HepG2 (cell line): Measurements from ENCODE around the gene CPA2. TPM values are rescaled to one million over a fixed set of nuclear protein-coding genes. Genes with fewer than 3 reads are reported as not detected.

Source experiments
- ATAC-seq: fragments of 200-7000 bp; cut with Tn5 transposase; 3 replicates; pipeline ENCODE4 v1.9.1; 2020; ENCODE audit warnings: mild to moderate bottlenecking, moderate library complexity
- BruUV-seq: library from RNA; stranded (reverse); fragments of 400-500 nt; replicated peaks from 2 replicates; lab custom pipeline; 2021; lab: Mats Ljungman, UMichigan
- CTCF ChIA-PET: fragments of 300-600 bp; formaldehyde crosslinking; extraction: SDS; loops from one replicate; lab custom pipeline; 2021; ENCODE audit warnings: low total read pairs, inconsistent platforms, low intra/inter-chr PET ratio; lab: Yijun Ruan, JAX
- POLR2A ChIA-PET: fragments of 350-600 bp; sonication (Branson Sonifier 250); formaldehyde crosslinking; loops from one replicate; lab custom pipeline; 2020; ENCODE audit warnings: antibody characterized with exemption, inconsistent platforms; lab: Yijun Ruan, JAX
- DNase-seq: peaks from one replicate; pipeline ENCODE4 v3.0.0-alpha.2; 2015; ENCODE audit warnings: low spot score
- FAIRE-seq: peaks from 3 replicates; lab custom pipeline; 2011; peaks lifted over from hg19 to GRCh38; lab: Jason Lieb, UNC
- H2AFZ ChIP-seq: one replicate; pipeline ENCODE4 v1.6.1; 2011; ENCODE audit warnings: low read length, inconsistent platforms
- H3K27ac ChIP-seq: fragments of 300-600 bp; 3 replicates; pipeline ENCODE4 v1.8.0; 2011; ENCODE audit warnings: mixed run types, mild to moderate bottlenecking, mixed read lengths, low read length, inconsistent platforms; ENCODE audit not compliant: insufficient read depth; ENCODE audit errors: extremely low read length
- H3K27me3 ChIP-seq, 2 experiments: fragments of 200-600 bp in 1 of 2; 2 replicates in 1 of 2; 3 replicates in 1 of 2; pipeline versions ENCODE4 v1.6.0 to v1.8.0; 2011; ENCODE audit warnings: low read length in 2 of 2, mild to moderate bottlenecking in 2 of 2, moderate library complexity in 2 of 2, inconsistent platforms in 1 of 2; ENCODE audit not compliant: insufficient read depth in 2 of 2, control insufficient read depth in 1 of 2
- H3K36me3 ChIP-seq, 2 experiments: fragments of 200-600 bp in 1 of 2; replicated peaks in 1 of 2; 2 replicates in 1 of 2; 3 replicates in 1 of 2; pipeline versions ENCODE4 v1.5.1 to v1.8.0; 2011; ENCODE audit warnings: low read length in 2 of 2, inconsistent platforms in 1 of 2; ENCODE audit not compliant: insufficient read depth in 2 of 2, control insufficient read depth in 1 of 2
- H3K4me1 ChIP-seq: 2 replicates; pipeline ENCODE4 v1.5.1; 2012; ENCODE audit warnings: low read length, inconsistent platforms; ENCODE audit not compliant: insufficient read depth
- H3K4me2 ChIP-seq: 2 replicates; pipeline ENCODE4 v1.6.0; 2011; ENCODE audit warnings: low read depth, low read length, inconsistent platforms
- H3K4me3 ChIP-seq, 3 experiments: fragments of 200-600 bp in 1 of 3; sonication (generic), shearing (Covaris generic) in 1 of 3; replicated peaks in 1 of 3; 2 replicates each; pipeline ENCODE4 v1.5.1; 2011 to 2016; ENCODE audit warnings: low read length in 3 of 3, inconsistent platforms in 2 of 3, low read depth in 2 of 3, mild to moderate bottlenecking in 2 of 3, control low read depth in 1 of 3, mixed read lengths in 1 of 3; ENCODE audit not compliant: insufficient read depth in 1 of 3
- H3K79me2 ChIP-seq: one replicate; pipeline ENCODE4 v1.6.1; 2011; ENCODE audit warnings: low read length, inconsistent platforms; ENCODE audit not compliant: insufficient read depth
- H3K9ac ChIP-seq: 2 replicates; pipeline ENCODE4 v1.6.0; 2011; ENCODE audit warnings: mild to moderate bottlenecking, low read depth, low read length, inconsistent platforms; ENCODE audit not compliant: insufficient read depth
- H3K9me3 ChIP-seq: 2 replicates; pipeline ENCODE4 v1.5.1; 2012; ENCODE audit warnings: mild to moderate bottlenecking, low read length
- H4K20me1 ChIP-seq: 2 replicates; pipeline ENCODE4 v1.6.0; 2011; ENCODE audit warnings: inconsistent platforms, mild to moderate bottlenecking, low read length, moderate library complexity; ENCODE audit not compliant: insufficient read depth
- ADNP ChIP-seq: sonication (generic); formaldehyde crosslinking; IDR thresholded peaks from 2 replicates; pipeline ENCODE4 v1.4.0; 2020; ENCODE audit warnings: missing genetic modification reagents
- CBX2 ChIP-seq, 2 experiments: fragments of 200-600 bp in 1 of 2; sonication (generic); formaldehyde crosslinking in 1 of 2; IDR thresholded peaks; 2 replicates each; pipeline versions ENCODE4 v1.7.0 to v1.8.1; 2018 to 2022; ENCODE audit warnings: low read depth in 2 of 2, low read length in 1 of 2, mild to moderate bottlenecking in 1 of 2, missing genetic modification reagents in 1 of 2
- CERS6 ChIP-seq: sonication (generic); formaldehyde crosslinking; IDR thresholded peaks from 2 replicates; pipeline ENCODE4 v1.5.0; 2020; ENCODE audit warnings: missing genetic modification reagents
- FLYWCH1 ChIP-seq: sonication (generic); formaldehyde crosslinking; IDR thresholded peaks from 2 replicates; pipeline ENCODE4 v1.8.1; 2023; ENCODE audit warnings: mild to moderate bottlenecking, missing genetic modification reagents
- MIER2 ChIP-seq: IDR thresholded peaks from 2 replicates; pipeline ENCODE4 v1.6.1; 2016; ENCODE audit warnings: missing biosample characterization, missing genetic modification reagents
- PCBP2 ChIP-seq: fragments of 200-400 bp; formaldehyde crosslinking; optimal IDR thresholded peaks from 2 replicates; pipeline ENCODE3; 2018; ENCODE audit warnings: low read length, low read depth; ENCODE audit not compliant: poor library complexity, severe bottlenecking
- RFXANK ChIP-seq: IDR thresholded peaks from 2 replicates; pipeline ENCODE4 v1.6.1; 2016
- XRCC5 ChIP-seq: fragments of 200-400 bp; formaldehyde crosslinking; optimal IDR thresholded peaks from 2 replicates; pipeline ENCODE3; 2017; ENCODE audit warnings: mild to moderate bottlenecking, low read length
- ZNF292 ChIP-seq: sonication (generic); formaldehyde crosslinking; IDR thresholded peaks from 2 replicates; pipeline ENCODE4 v1.8.1; 2022; ENCODE audit warnings: mild to moderate bottlenecking, low read depth, missing genetic modification reagents, borderline replicate concordance
- ZNF33B ChIP-seq: sonication (generic); formaldehyde crosslinking; IDR thresholded peaks from 2 replicates; pipeline ENCODE4 v1.5.1; 2020; ENCODE audit warnings: mild to moderate bottlenecking, missing genetic modification reagents
- WGBS: methylation state at CpG from one replicate; pipeline ENCODE4 v1.1.6; 2017; ENCODE audit warnings: low lambda C conversion rate; 5-methylcytosine and 5-hydroxymethylcytosine counted together
- in situ Hi-C: cut with HindIII; loops from 2 replicates; pipeline ENCODE4 v1.10.0; 2017; ENCODE audit warnings: low pct_unique_long_range_greater_than_20kb; ENCODE audit not compliant: extremely low pct_ligation_motif_present
- intact Hi-C: fragments of 100-400 bp; cut with micrococcal nuclease; formaldehyde crosslinking; loops from one replicate; pipeline ENCODE4 v1.10.0; 2022; ENCODE audit not compliant: unreplicated experiment
- polyA plus RNA-seq, 8 experiments: library from polyadenylated mRNA; depleted of rRNA in 3 of 8; stranded (reverse) in 7 of 8; unstranded in 1 of 8; fragments of >200 nt; fragmentation: Illumina TruSeq in 4 of 8; extraction: Trizol in 4 of 8; gene quantifications; 2 replicates each; pipeline versions ENCODE4 v1.2.1 to v1.2.3, GENCODE V29; 2011 to 2016; ENCODE audit warnings: low read depth in 4 of 8, missing spikeins in 1 of 8, mixed read lengths in 1 of 8; ENCODE audit not compliant: insufficient read depth in 1 of 8
- total RNA-seq, 5 experiments: library from RNA; depleted of rRNA; stranded (reverse); fragments of >200 nt; fragmentation: Illumina TruSeq; extraction: Trizol; gene quantifications; 2 replicates each; pipeline ENCODE4 v1.2.3, GENCODE V29; 2016; ENCODE audit warnings: low read depth in 1 of 5

The CPA2 gene
- total and polyA plus RNA-seq, 2 of the 13 experiments (the other 11 are each of a cell fraction or from before 2014, with no cell fraction given), result not detected

- no peak for FAIRE-seq
- no peak for ATAC-seq
- no peaks in the 10 kb centered on the region for H3K36me3 ChIP-seq
- no peak overlapping the region for H3K9ac ChIP-seq
- H3K4me2 ChIP-seq, result no peak overlapping the region
- POLR2A ChIA-PET, result interaction anchor here (1.8 kb wide), 1 partner anchor 35 kb away, joined by 5 read pairs; the partner anchor contains the start of gene TMEM209
- TF ChIP-seq CERS6 (CRISPR knock-in tag) (no peak), RFXANK (CRISPR knock-in tag) (no peak), ZNF292 (CRISPR knock-in tag) (no peak), ADNP (CRISPR knock-in tag) (no peak), ZNF33B (CRISPR knock-in tag) (no peak), PCBP2 (no peak), CBX2 (IDR thresholded peaks at IDR 0.05; ENCODE audit: low read depth, low read length) (no peak), CBX2 (CRISPR knock-in tag; IDR thresholded peaks at IDR 0.05; ENCODE audit: low read depth) (no peak), MIER2 (CRISPR knock-in tag) (no peak), XRCC5 (no peak), FLYWCH1 (CRISPR knock-in tag) (no peak)
- DNase-seq, result no peak
- no peaks in the 10 kb centered on the region for H3K4me1 ChIP-seq
- no TSS peak for BruUV-seq
- 73% methylated on average over 1 of the region's 1 CpG for WGBS
- H2AFZ ChIP-seq, result no peak overlapping the region
- CTCF ChIA-PET, result no interaction called here
- H3K9me3 ChIP-seq, result no peaks in the 10 kb centered on the region
- no peaks in the 10 kb centered on the region for H4K20me1 ChIP-seq
- intact Hi-C loops (loop anchor here (5.0 kb wide), 1 partner anchor 592 kb away; no protein-coding TSS in a partner anchor), in situ Hi-C loops (no loop called here)
- no peaks in the 10 kb centered on the region for H3K27me3 ChIP-seq
- no peak overlapping the region for H3K27ac ChIP-seq
- no peak overlapping the region for H3K4me3 ChIP-seq
- H3K79me2 ChIP-seq, result no peaks in the 10 kb centered on the region
Measured at GRCh38 chr7:130240240-130240639, 26.4 kb upstream of the CPA2 start.
